H1 (cell line): Measurements from ENCODE around the gene IFT122. TPM values are rescaled to one million over a fixed set of nuclear protein-coding genes. Genes with fewer than 3 reads are reported as not detected.
A peak's percentile ranks its signal among the peaks of the same experiment; 100 is the strongest.

ENCODE experiments used
- CTCF ChIA-PET: fragments of 300-600 bp; sonication (Branson Sonifier 250); formaldehyde crosslinking; loops from one replicate; lab custom pipeline; 2021; ENCODE audit not compliant: partially characterized antibody; lab: Charles Lee
- POLR2A ChIA-PET: fragments of 300-600 bp; sonication (Branson Sonifier 250); formaldehyde crosslinking; loops from one replicate; lab custom pipeline; 2021; ENCODE audit warnings: inconsistent platforms; ENCODE audit not compliant: partially characterized antibody; lab: Charles Lee
- DNase-seq, 2 experiments: peaks; one replicate each; pipeline versions ENCODE4 v3.0.0 to v3.0.0-alpha.2; 2010 to 2022; ENCODE audit warnings: low spot score in 2 of 2, low read depth in 1 of 2, mixed read lengths in 1 of 2
- FAIRE-seq: peaks from 2 replicates; lab custom pipeline; 2011; peaks lifted over from hg19 to GRCh38; lab: Jason Lieb, UNC
- H2AFZ ChIP-seq: 2 replicates; pipeline ENCODE4 v1.8.1; 2012; ENCODE audit warnings: low read length, inconsistent platforms
- H2AK5ac ChIP-seq: 2 replicates; pipeline ENCODE4 v1.6.1; 2013; ENCODE audit warnings: low read depth, low read length
- H2BK120ac ChIP-seq: replicated peaks from 2 replicates; pipeline ENCODE3; 2013; ENCODE audit warnings: low read depth, low read length, inconsistent platforms
- H2BK12ac ChIP-seq: 2 replicates; pipeline ENCODE4 v1.6.1; 2013; ENCODE audit warnings: low read depth, low read length
- H2BK15ac ChIP-seq: 2 replicates; pipeline ENCODE4 v1.6.1; 2013; ENCODE audit warnings: low read length
- H2BK20ac ChIP-seq: 2 replicates; pipeline ENCODE4 v1.6.1; 2013; ENCODE audit warnings: low read length
- H2BK5ac ChIP-seq: 2 replicates; pipeline ENCODE4 v1.6.1; 2013; ENCODE audit warnings: low read depth, low read length
- H3K14ac ChIP-seq: 2 replicates; pipeline ENCODE4 v1.6.1; 2013; ENCODE audit warnings: inconsistent platforms; ENCODE audit not compliant: insufficient read length
- H3K18ac ChIP-seq: 2 replicates; pipeline ENCODE4 v1.6.1; 2013; ENCODE audit warnings: low read length; ENCODE audit errors: extremely low read depth
- H3K23ac ChIP-seq: 2 replicates; pipeline ENCODE4 v1.6.1; 2013; ENCODE audit warnings: inconsistent platforms; ENCODE audit not compliant: insufficient read length
- H3K23me2 ChIP-seq: 2 replicates; pipeline ENCODE4 v1.6.1; 2013; ENCODE audit warnings: low read depth, low read length
- H3K27ac ChIP-seq: 2 replicates; pipeline ENCODE4 v1.6.1; 2011; ENCODE audit warnings: low read depth, low read length, inconsistent platforms
- H3K27me3 ChIP-seq, 4 experiments: replicated peaks in 1 of 4; 1 replicate in 1 of 4; 2 replicates in 3 of 4; pipeline versions ENCODE4 v1.6.1 to v1.8.1; 2011 to 2013; ENCODE audit warnings: low read length in 3 of 4, mild to moderate bottlenecking in 3 of 4, inconsistent platforms in 2 of 4, mixed read lengths in 2 of 4, moderate library complexity in 1 of 4; ENCODE audit not compliant: control insufficient read depth in 3 of 4, insufficient read depth in 3 of 4; ENCODE audit errors: extremely low read depth in 1 of 4
- H3K36me3 ChIP-seq, 4 experiments: 2 replicates each; pipeline versions ENCODE4 v1.6.1 to v1.8.1; 2011 to 2013; ENCODE audit warnings: mild to moderate bottlenecking in 4 of 4, low read length in 3 of 4, moderate library complexity in 2 of 4, control low read depth in 1 of 4, inconsistent platforms in 1 of 4; ENCODE audit not compliant: insufficient read depth in 4 of 4, control insufficient read depth in 2 of 4
- H3K4ac ChIP-seq: replicated peaks from 2 replicates; pipeline ENCODE3; 2013; ENCODE audit warnings: low read length, low read depth, mixed read lengths, inconsistent platforms; ENCODE audit not compliant: insufficient read length
- H3K4me1 ChIP-seq, 4 experiments: replicated peaks in 1 of 4; 1 replicate in 1 of 4; 2 replicates in 3 of 4; pipeline versions ENCODE4 v1.6.1 to v1.8.1; 2011 to 2013; ENCODE audit warnings: low read length in 3 of 4, inconsistent platforms in 2 of 4, mixed read lengths in 1 of 4; ENCODE audit not compliant: insufficient read depth in 4 of 4, control insufficient read depth in 3 of 4
- H3K4me2 ChIP-seq, 2 experiments: 2 replicates each; pipeline versions ENCODE4 v1.6.1 to v1.8.1; 2011 to 2013; ENCODE audit warnings: low read depth in 2 of 2, low read length in 2 of 2, control low read depth in 1 of 2, inconsistent platforms in 1 of 2, mild to moderate bottlenecking in 1 of 2; ENCODE audit not compliant: insufficient read depth in 1 of 2
- H3K4me3 ChIP-seq, 4 experiments: fragments of 200-600, 300-600 bp in 1 of 4; sonication (generic), shearing (Covaris generic), sonication (Bioruptor Twin) in 1 of 4; 2 replicates each; pipeline versions ENCODE4 v1.5.1 to v1.8.1; 2011 to 2016; ENCODE audit warnings: low read length in 4 of 4, low read depth in 3 of 4, control low read depth in 2 of 4, inconsistent platforms in 2 of 4, mild to moderate bottlenecking in 2 of 4, mixed read lengths in 1 of 4, moderate library complexity in 1 of 4; ENCODE audit not compliant: insufficient read depth in 2 of 4; ENCODE audit errors: extremely low read depth in 1 of 4
- H3K56ac ChIP-seq: replicated peaks from 2 replicates; pipeline ENCODE3; 2013; ENCODE audit warnings: low read depth, mild to moderate bottlenecking, mixed read lengths, low read length, inconsistent platforms; ENCODE audit not compliant: insufficient read length
- H3K79me1 ChIP-seq: 2 replicates; pipeline ENCODE4 v1.6.1; 2013; ENCODE audit warnings: low read depth, low read length, control low read depth
- H3K79me2 ChIP-seq, 2 experiments: 2 replicates each; pipeline versions ENCODE4 v1.6.1 to v1.8.1; 2012 to 2013; ENCODE audit warnings: low read length in 2 of 2, mild to moderate bottlenecking in 2 of 2, inconsistent platforms in 1 of 2; ENCODE audit not compliant: insufficient read depth in 2 of 2, control insufficient read depth in 1 of 2
- H3K9ac ChIP-seq, 4 experiments: replicated peaks in 1 of 4; 1 replicate in 1 of 4; 2 replicates in 3 of 4; pipeline versions ENCODE4 v1.6.1 to v1.8.1; 2011 to 2013; ENCODE audit warnings: low read depth in 3 of 4, low read length in 3 of 4, control low read depth in 2 of 4, mild to moderate bottlenecking in 2 of 4, moderate library complexity in 2 of 4, inconsistent platforms in 1 of 4; ENCODE audit errors: extremely low read depth in 1 of 4
- H3K9me3 ChIP-seq, 2 experiments: 2 replicates each; pipeline versions ENCODE4 v1.6.1 to v1.8.1; 2012 to 2013; ENCODE audit warnings: mild to moderate bottlenecking in 2 of 2, moderate library complexity in 2 of 2, control low read depth in 1 of 2, inconsistent platforms in 1 of 2, low read depth in 1 of 2, low read length in 1 of 2, mixed read lengths in 1 of 2; ENCODE audit not compliant: insufficient read depth in 2 of 2
- H4K20me1 ChIP-seq, 2 experiments: replicated peaks in 1 of 2; 2 replicates each; pipeline versions ENCODE3 to v1.8.1; 2011 to 2013; ENCODE audit warnings: inconsistent platforms in 2 of 2, low read length in 2 of 2, mild to moderate bottlenecking in 1 of 2; ENCODE audit not compliant: insufficient read depth in 2 of 2, control insufficient read depth in 1 of 2
- H4K5ac ChIP-seq: 2 replicates; pipeline ENCODE4 v1.6.1; 2013; ENCODE audit warnings: low read length, low read depth, mixed read lengths, inconsistent platforms; ENCODE audit not compliant: insufficient read length
- H4K8ac ChIP-seq: 2 replicates; pipeline ENCODE4 v1.8.0; 2013; ENCODE audit warnings: mild to moderate bottlenecking, moderate library complexity, low read length, inconsistent platforms; ENCODE audit not compliant: insufficient read depth; ENCODE audit errors: extremely low read depth
- H4K91ac ChIP-seq: replicated peaks from 2 replicates; pipeline ENCODE3; 2013; ENCODE audit warnings: low read length, mixed read lengths, inconsistent platforms; ENCODE audit not compliant: insufficient read length
- CREB1 ChIP-seq: IDR thresholded peaks from 2 replicates; pipeline ENCODE4 v1.6.1; 2012; ENCODE audit warnings: inconsistent platforms
- KDM4A ChIP-seq: IDR thresholded peaks from one replicate; pipeline ENCODE4 v1.7.1; 2012; ENCODE audit warnings: low read depth, mild to moderate bottlenecking, moderate library complexity, low read length, inconsistent platforms; ENCODE audit not compliant: severe bottlenecking
- WGBS, 2 experiments: shearing (Covaris generic) in 1 of 2; methylation state at CpG; one replicate each; pipeline versions ENCODE4 v1.1.6 to v1.1.7; 2013 to 2015; ENCODE audit warnings: low lambda C conversion rate in 2 of 2, mixed read lengths in 2 of 2, inconsistent platforms in 1 of 2, low coverage in 1 of 2, missing lambda C conversion rate in 1 of 2; ENCODE audit not compliant: insufficient replicate concordance in 2 of 2, insufficient coverage in 1 of 2, insufficient read length in 1 of 2; ENCODE audit errors: extremely low coverage in 1 of 2, missing lambda C conversion rate in 1 of 2; 5-methylcytosine and 5-hydroxymethylcytosine counted together
- polyA plus RNA-seq, 7 experiments: library from polyadenylated mRNA; depleted of rRNA in 3 of 7; stranded (reverse) in 5 of 7; unstranded in 2 of 7; fragments of >200 nt in 5 of 7; fragments of 200-250 nt in 2 of 7; gene quantifications; 1 replicate in 5 of 7; 2 replicates in 1 of 7; 4 replicates in 1 of 7; pipeline versions ENCODE4 v1.2.1 to v1.2.3, GENCODE V29; 2011 to 2013; ENCODE audit warnings: missing spikeins in 2 of 7, mixed read lengths in 2 of 7
- total RNA-seq: library from RNA; stranded (reverse); fragmentation: NEBNext Ultra II Directional; extraction: Animal tissue kit (Norgen Biotek cat#: 25700); gene quantifications from 2 replicates; pipeline ENCODE4 v1.2.1, GENCODE V29; 2021

The IFT122 gene
- total and polyA plus RNA-seq, 2 of the 8 experiments (the other 6 are each of a cell fraction or from before 2014, with no cell fraction given): 23.7 to 25.1 TPM

- TF ChIP-seq KDM4A (peak; percentile 31), CREB1 (no peak)
- Histone ChIP-seq H3K4ac (no peak within 1 kb of the TSS), H2BK5ac (no peak within 1 kb of the TSS; the same call in 1 of the 2 replicates), H2BK20ac (no peak within 1 kb of the TSS), H3K18ac (peak within 1 kb of the TSS; percentile 62), H3K27me3 (no peaks in the 10 kb centered on the region), H2BK12ac (0 out of 2 replicates have a peak within 1 kb of the TSS, but pooled peaks have one; percentile 39), H3K14ac (no peak within 1 kb of the TSS), H4K5ac (no peak within 1 kb of the TSS), H3K9me3 (no peaks in the 10 kb centered on the region), H3K4me3 (no peak within 1 kb of the TSS), H2BK120ac (no peak within 1 kb of the TSS), H3K27ac (no peak within 1 kb of the TSS), H2BK15ac (no peak within 1 kb of the TSS; the same call in 1 of the 2 replicates), H2AK5ac (no peak within 1 kb of the TSS), H4K91ac (peak within 1 kb of the TSS; percentile 56), H3K79me1 (no peaks in the 10 kb centered on the region), H4K8ac (peak within 1 kb of the TSS; percentile 76), H3K4me2 (0 out of 4 replicates have a peak within 1 kb of the TSS, but pooled peaks of 1 of the 2 experiments have one; percentile 14), H3K9ac (no peak within 1 kb of the TSS), H3K4me1 (peaks cover 8 to 19% (median 10%) of the 10 kb centered on the region in 4 experiments), H3K23ac (no peak within 1 kb of the TSS), H2AFZ (peak within 1 kb of the TSS; percentile 64; the same call in 1 of the 2 replicates), H3K79me2 (no peaks in the 10 kb centered on the region), H3K23me2 (no peaks in the 10 kb centered on the region), H3K56ac (no peak within 1 kb of the TSS), H3K36me3 (no peaks in the 10 kb centered on the region), H4K20me1 (no peaks in the 10 kb centered on the region)
- no peak for DNase-seq
- 88% methylated on average over 15 of the region's 16 CpGs; no CpG with 5 or more reads in 1 of the 2 experiments for WGBS, 2 experiments
- FAIRE-seq: no peak
- ChIA-PET POLR2A (interaction anchor here (0.9 kb wide), 2 partner anchors 11 to 13 kb away, joined by 3 to 4 read pairs; no protein-coding TSS in a partner anchor), CTCF (interaction anchor here (0.8 to 1.7 kb wide), 8 partner anchors 11 to 158 kb away, joined by 3 to 5 read pairs (median 4); partner anchors contain the start of gene RHO)
Measured at GRCh38 chr3:129543156-129543790, 103.2 kb downstream of the IFT122 start, which contains the start of gene H1-8. Gene H1-8 (plus strand): TSS chr3:129543175. CDS start chr3:129543219, 44 bp downstream.
